Epithelial cell of proximal tubule (primary cell): ENCODE measurements around the gene GTPBP8. TPM values are rescaled to one million over a fixed set of nuclear protein-coding genes. Genes with fewer than 3 reads are reported as not detected.
A peak's percentile ranks its signal among the peaks of the same experiment; 100 is the strongest.

Experiments used
- DNase-seq: peaks from one replicate; pipeline ENCODE4 v3.0.0-alpha.2; 2011; ENCODE audit warnings: low read depth
- H3K4me3 ChIP-seq: 2 replicates; pipeline ENCODE4 v1.5.1; 2011; ENCODE audit warnings: low read depth, mild to moderate bottlenecking, low read length
- CTCF ChIP-seq: conservative IDR thresholded peaks from 2 replicates; pipeline ENCODE4 v1.5.1; 2012; ENCODE audit warnings: low read depth, mild to moderate bottlenecking, low read length
- total RNA-seq: library from RNA; depleted of rRNA; stranded (reverse); fragments of >200 nt; gene quantifications from 2 replicates; pipeline ENCODE4 v1.2.3, GENCODE V29; 2015

The GTPBP8 gene
- total RNA-seq, 1 donor from 2014 or later: 39.1 TPM

- no peak overlapping the region for H3K4me3 ChIP-seq
- TF ChIP-seq CTCF: no peak
- no peak for DNase-seq
These were observed 22.8 kb downstream of the GTPBP8 start for GRCh38 chr3:113013593-113013992.

GRCh38 chr3:113018536-113019181, 27.9 kb downstream of the GTPBP8 start:
- peak overlapping the region; percentile 77 for H3K4me3 ChIP-seq
- DNase-seq: no peak
- TF ChIP-seq CTCF: no peak

- TF ChIP-seq CTCF: no peak
- H3K4me3 ChIP-seq: peak overlapping the region; percentile 77
- DNase-seq: no peak
These were observed 28.7 kb downstream of the GTPBP8 start for GRCh38 chr3:113019182-113020137.

GRCh38 chr3:113021471-113021870, 30.7 kb downstream of the GTPBP8 start:
- DNase-seq: no peak
- H3K4me3 ChIP-seq: no peak overlapping the region
- TF ChIP-seq CTCF: no peak

GRCh38 chr3:113034011-113034410, 43.2 kb downstream of the GTPBP8 start:
- DNase-seq: no peak
- no peak overlapping the region for H3K4me3 ChIP-seq
- TF ChIP-seq CTCF: no peak

- no peak for DNase-seq
- TF ChIP-seq CTCF: peak; percentile 85
- H3K4me3 ChIP-seq: no peak overlapping the region
These were observed 44.7 kb downstream of the GTPBP8 start for GRCh38 chr3:113035387-113035982.
